Right lobe of liver (tissue), 4 donors: Measurements from ENCODE around the gene RRM1.

Experiments
- CTCF ChIP-seq, 4 donors: fragments of 200-600 bp in 3 of 4; fragments of 450-650 bp in 1 of 4; IDR thresholded peaks; one replicate each; pipeline versions ENCODE4 v1.5.1 to v1.8.0; 2016 to 2022; ENCODE audit warnings: antibody characterized with exemption in 4 of 4, mild to moderate bottlenecking in 2 of 4
- POLR2A ChIP-seq: fragments of 450-650 bp; IDR thresholded peaks from one replicate; pipeline ENCODE4 v1.6.1; 2017; ENCODE audit warnings: antibody characterized with exemption, mild to moderate bottlenecking
- donor health status: DM: no; HTN: no; CAD: no.
- donor health status: DM: no; HTN: no; CAD: no.
- donor health status: DM: no; HTN: yes; CAD: no.

GRCh38 chr11:4095509-4096230 is 1.1 kb downstream of the RRM1 start:
- TF ChIP-seq CTCF (IDR thresholded peaks at IDR 0.05): peak in 1 of 4 donors; percentile 5
- TF ChIP-seq POLR2A: no peak
